ENCODE data around the gene TERT. TPM values are rescaled to one million over a fixed set of nuclear protein-coding genes. Genes with fewer than 3 reads are reported as not detected.

Gene TERT
- total RNA-seq, 1 donor from 2014 or later: 2.9 TPM

- Mint-ChIP-seq H3K36me3 (ENCODE audit: unreplicated experiment) (peaks cover 20% of the 10 kb centered on the region), H3K4me3 (ENCODE audit: unreplicated experiment) (no peak overlapping the region), H3K27ac (ENCODE audit: unreplicated experiment) (no peak overlapping the region), H3K4me1 (ENCODE audit: low read depth, unreplicated experiment) (no peaks in the 10 kb centered on the region), H3K27me3 (ENCODE audit: unreplicated experiment) (peaks cover 5% of the 10 kb centered on the region), H3K9me3 (ENCODE audit: unreplicated experiment) (peaks cover 13% of the 10 kb centered on the region)
- DNase-seq: no peak
- TF ChIP-seq, protein P1, sequence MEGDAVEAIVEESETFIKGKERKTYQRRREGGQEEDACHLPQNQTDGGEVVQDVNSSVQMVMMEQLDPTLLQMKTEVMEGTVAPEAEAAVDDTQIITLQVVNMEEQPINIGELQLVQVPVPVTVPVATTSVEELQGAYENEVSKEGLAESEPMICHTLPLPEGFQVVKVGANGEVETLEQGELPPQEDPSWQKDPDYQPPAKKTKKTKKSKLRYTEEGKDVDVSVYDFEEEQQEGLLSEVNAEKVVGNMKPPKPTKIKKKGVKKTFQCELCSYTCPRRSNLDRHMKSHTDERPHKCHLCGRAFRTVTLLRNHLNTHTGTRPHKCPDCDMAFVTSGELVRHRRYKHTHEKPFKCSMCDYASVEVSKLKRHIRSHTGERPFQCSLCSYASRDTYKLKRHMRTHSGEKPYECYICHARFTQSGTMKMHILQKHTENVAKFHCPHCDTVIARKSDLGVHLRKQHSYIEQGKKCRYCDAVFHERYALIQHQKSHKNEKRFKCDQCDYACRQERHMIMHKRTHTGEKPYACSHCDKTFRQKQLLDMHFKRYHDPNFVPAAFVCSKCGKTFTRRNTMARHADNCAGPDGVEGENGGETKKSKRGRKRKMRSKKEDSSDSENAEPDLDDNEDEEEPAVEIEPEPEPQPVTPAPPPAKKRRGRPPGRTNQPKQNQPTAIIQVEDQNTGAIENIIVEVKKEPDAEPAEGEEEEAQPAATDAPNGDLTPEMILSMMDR (IDR thresholded peaks at IDR 0.05; ENCODE audit: partially characterized antibody, unreplicated experiment): no peak
These were observed 33.2 kb downstream of the TERT start for GRCh38 chr5:1261643-1262042.

DNA sequence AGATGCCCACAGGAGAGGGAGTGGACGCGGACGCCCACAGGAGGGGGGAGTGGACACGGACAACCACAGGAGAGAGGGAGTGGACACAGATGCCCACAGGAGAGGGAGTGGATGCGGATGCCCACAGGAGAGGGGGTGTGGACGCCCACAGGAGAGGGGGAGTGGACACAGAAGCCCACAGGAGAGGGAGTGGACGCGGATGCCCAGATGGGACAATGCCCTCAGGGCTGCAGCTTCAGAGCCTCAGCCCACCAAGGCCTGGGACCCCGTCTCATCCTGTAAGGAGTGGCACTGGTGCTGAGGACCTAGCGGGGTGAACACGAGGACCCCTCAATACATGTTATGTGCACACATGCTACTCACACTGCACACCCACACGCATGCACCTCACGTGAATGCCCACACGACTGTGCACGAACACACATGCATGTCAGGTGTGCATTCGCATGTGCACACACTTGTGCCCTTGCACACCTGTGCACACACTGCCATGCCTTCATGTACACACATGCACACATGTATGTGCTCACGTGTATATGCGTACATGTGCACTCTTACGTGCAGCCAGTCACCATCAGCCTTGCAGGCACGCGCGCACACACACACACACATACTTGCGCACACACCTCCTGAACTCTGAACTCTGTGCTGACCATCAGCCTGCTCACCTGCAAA lies 34.9 kb downstream of the TERT start:
- peaks cover 20% of the 10 kb centered on the region for H3K36me3 Mint-ChIP-seq (ENCODE audit: unreplicated experiment)
- H3K4me3 Mint-ChIP-seq (ENCODE audit: unreplicated experiment): no peak overlapping the region
- H3K9me3 Mint-ChIP-seq (ENCODE audit: unreplicated experiment): peaks cover 13% of the 10 kb centered on the region
- H3K4me1 Mint-ChIP-seq (ENCODE audit: low read depth, unreplicated experiment): no peaks in the 10 kb centered on the region
- H3K27me3 Mint-ChIP-seq (ENCODE audit: unreplicated experiment): peaks cover 12% of the 10 kb centered on the region
- no peak for DNase-seq
- no peak overlapping the region for H3K27ac Mint-ChIP-seq (ENCODE audit: unreplicated experiment)
- TF ChIP-seq, protein P1 (IDR thresholded peaks at IDR 0.05; ENCODE audit: partially characterized antibody, unreplicated experiment): no peak

GRCh38 chr5:1257841-1258240 lies 37.0 kb downstream of the TERT start:
- peaks cover 16% of the 10 kb centered on the region for H3K36me3 Mint-ChIP-seq (ENCODE audit: unreplicated experiment)
- TF ChIP-seq, protein P1 (IDR thresholded peaks at IDR 0.05; ENCODE audit: partially characterized antibody, unreplicated experiment): no peak
- no peak overlapping the region for H3K27ac Mint-ChIP-seq (ENCODE audit: unreplicated experiment)
- no peaks in the 10 kb centered on the region for H3K4me1 Mint-ChIP-seq (ENCODE audit: low read depth, unreplicated experiment)
- H3K9me3 Mint-ChIP-seq (ENCODE audit: unreplicated experiment): peaks cover 11% of the 10 kb centered on the region
- no peak for DNase-seq
- H3K4me3 Mint-ChIP-seq (ENCODE audit: unreplicated experiment): no peak overlapping the region
- H3K27me3 Mint-ChIP-seq (ENCODE audit: unreplicated experiment): peaks cover 9% of the 10 kb centered on the region

DNA sequence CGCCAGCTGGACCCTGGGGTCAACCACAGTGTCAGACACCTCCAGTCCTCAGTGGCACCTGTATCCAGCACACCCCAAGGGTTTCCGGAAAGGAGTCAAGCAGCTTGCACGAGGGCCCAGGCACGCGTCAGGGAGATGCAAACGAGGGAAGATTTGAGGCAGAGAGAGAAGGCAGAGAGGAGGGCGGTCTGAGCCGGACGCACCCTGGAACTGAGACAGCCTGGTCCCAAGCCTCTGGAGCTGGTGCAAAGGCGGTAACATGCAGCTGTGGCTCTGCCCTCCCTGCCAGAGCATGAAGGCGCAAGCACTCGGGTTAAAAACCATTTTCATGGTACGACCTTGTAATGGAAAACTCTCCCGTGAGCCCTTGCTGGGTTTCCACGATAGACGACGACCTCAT lies 37.5 kb downstream of the TERT start:
- H3K4me3 Mint-ChIP-seq (ENCODE audit: unreplicated experiment): no peak overlapping the region
- peaks cover 8% of the 10 kb centered on the region for H3K9me3 Mint-ChIP-seq (ENCODE audit: unreplicated experiment)
- peaks cover 9% of the 10 kb centered on the region for H3K27me3 Mint-ChIP-seq (ENCODE audit: unreplicated experiment)
- no peaks in the 10 kb centered on the region for H3K4me1 Mint-ChIP-seq (ENCODE audit: low read depth, unreplicated experiment)
- no peak for DNase-seq
- TF ChIP-seq, protein P1 (IDR thresholded peaks at IDR 0.05; ENCODE audit: partially characterized antibody, unreplicated experiment): no peak
- H3K36me3 Mint-ChIP-seq (ENCODE audit: unreplicated experiment): peaks cover 11% of the 10 kb centered on the region
- no peak overlapping the region for H3K27ac Mint-ChIP-seq (ENCODE audit: unreplicated experiment)

- H3K27me3 Mint-ChIP-seq (ENCODE audit: unreplicated experiment): peaks cover 9% of the 10 kb centered on the region
- no peak overlapping the region for H3K27ac Mint-ChIP-seq (ENCODE audit: unreplicated experiment)
- TF ChIP-seq, protein P1 (IDR thresholded peaks at IDR 0.05; ENCODE audit: partially characterized antibody, unreplicated experiment): no peak
- H3K4me3 Mint-ChIP-seq (ENCODE audit: unreplicated experiment): no peak overlapping the region
- H3K36me3 Mint-ChIP-seq (ENCODE audit: unreplicated experiment): peaks cover 5% of the 10 kb centered on the region
- no peaks in the 10 kb centered on the region for H3K4me1 Mint-ChIP-seq (ENCODE audit: low read depth, unreplicated experiment)
- no peak for DNase-seq
- peaks cover 9% of the 10 kb centered on the region for H3K9me3 Mint-ChIP-seq (ENCODE audit: unreplicated experiment)
These were observed 38.1 kb downstream of the TERT start for GRCh38 chr5:1256776-1257175.

Measured in glutamatergic neuron (in vitro differentiated cells).